ENCODE measurements around the gene HPSE2.
"Not testable (repeated sequence)": the region's sequence is repeated elsewhere in the genome, so short reads cannot be mapped to it uniquely, and the experiment has no call there.

HPSE2 gene

DNA sequence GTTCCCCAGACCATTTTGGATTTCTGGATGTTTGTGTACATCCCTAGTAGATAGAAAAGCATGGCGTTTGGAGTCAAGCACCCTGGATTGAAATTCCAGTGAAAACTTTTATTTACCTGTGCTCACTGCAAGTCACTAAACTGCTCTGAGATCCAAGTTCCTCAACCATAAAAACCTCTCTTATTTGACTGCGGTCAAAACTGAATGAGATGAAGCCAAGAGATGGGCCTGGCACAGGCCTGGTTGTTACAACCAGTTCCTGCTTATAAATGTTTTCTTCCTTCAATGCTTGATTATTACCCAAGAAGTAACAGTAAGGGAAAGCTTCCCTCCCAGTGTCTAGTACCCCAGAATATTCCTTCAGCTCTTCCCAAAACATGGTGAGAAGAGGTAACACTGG, 718.0 kb downstream of the HPSE2 start:
- in situ Hi-C loops (cut with HindIII; ENCODE audit: low sequenced_read_pairs): no loop called here

GRCh38 chr10:98516352-98516751, 719.3 kb downstream of the HPSE2 start:
- in situ Hi-C loops (cut with HindIII; ENCODE audit: low sequenced_read_pairs): no loop called here

GRCh38 chr10:98513704-98514103, 721.9 kb downstream of the HPSE2 start:
- in situ Hi-C loops (cut with HindIII; ENCODE audit: low sequenced_read_pairs): no loop called here

DNA sequence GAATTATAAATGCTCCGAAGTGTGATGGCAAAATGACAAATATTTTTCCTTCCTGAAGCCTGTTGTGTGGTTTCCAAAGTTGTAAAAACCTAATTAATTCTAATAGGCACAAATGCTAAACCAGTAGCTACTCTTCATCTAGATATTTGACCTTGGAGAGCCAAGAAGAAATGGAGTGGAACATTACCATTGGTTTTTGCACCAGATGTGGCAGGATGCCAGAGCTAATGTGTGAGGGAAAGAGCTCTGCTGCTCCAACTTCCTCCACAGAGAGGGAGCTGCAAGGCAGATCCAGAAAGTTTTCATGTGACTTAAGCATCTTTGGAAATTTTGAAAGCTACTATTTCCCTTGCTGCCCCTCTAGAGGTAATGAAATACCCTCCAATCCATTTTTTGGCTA, 723.8 kb downstream of the HPSE2 start:
- in situ Hi-C loops (cut with HindIII; ENCODE audit: low sequenced_read_pairs): no loop called here

GRCh38 chr10:98510412-98510995, 725.1 kb downstream of the HPSE2 start:
- in situ Hi-C loops (cut with HindIII; ENCODE audit: low sequenced_read_pairs): no loop called here

- in situ Hi-C loops (cut with HindIII; ENCODE audit: low sequenced_read_pairs): no loop called here
These were observed 725.9 kb downstream of the HPSE2 start for GRCh38 chr10:98509745-98510144.

GRCh38 chr10:98502535-98502934, 733.1 kb downstream of the HPSE2 start:
- in situ Hi-C loops (cut with HindIII; ENCODE audit: low sequenced_read_pairs): not testable (repeated sequence)

- in situ Hi-C loops (cut with HindIII; ENCODE audit: low sequenced_read_pairs): no loop called here
These were observed 742.9 kb downstream of the HPSE2 start for GRCh38 chr10:98492763-98493162.

DNA sequence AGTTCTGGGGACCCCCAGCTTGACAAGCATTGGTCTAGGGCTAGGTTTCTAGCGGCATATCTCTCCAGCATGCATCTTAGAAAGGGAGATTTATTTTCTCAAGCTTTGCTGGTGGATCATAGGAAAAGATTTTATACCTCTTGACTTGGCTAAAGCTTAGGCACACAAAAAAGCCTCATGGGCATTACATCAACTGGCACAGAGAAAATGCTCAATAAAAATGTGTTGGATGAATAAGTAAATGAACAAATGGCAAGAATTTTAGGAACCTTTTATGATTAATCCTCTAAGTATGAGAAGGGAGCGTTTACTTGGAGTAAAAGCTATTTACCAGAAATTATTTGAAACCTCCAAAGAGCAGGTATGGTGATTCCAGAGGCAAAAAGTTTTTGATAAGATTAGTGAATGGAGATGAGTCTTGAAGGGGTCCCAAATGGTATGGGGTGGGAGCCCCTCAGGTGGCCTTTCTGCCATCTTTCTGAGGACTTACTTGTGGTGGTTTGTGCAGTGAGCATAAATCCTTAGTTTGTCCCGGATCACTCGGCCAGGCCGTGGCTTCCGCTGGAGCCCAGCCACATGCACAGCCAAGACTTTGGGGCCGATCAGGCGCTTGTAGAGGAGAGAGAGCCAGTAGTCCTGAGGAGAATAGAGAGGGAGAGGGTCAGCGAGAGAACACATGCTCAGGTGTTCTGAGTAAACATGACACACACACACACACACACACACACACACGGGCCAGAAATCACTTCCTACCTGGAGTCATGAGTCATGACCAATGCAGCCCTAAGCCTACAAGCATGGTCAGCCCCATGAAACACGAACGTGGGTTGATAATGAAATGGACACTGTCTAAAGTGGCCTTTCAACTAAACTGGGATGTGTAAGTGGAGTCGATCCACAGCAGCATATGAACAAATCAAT, 745.8 kb downstream of the HPSE2 start:
- in situ Hi-C loops (cut with HindIII; ENCODE audit: low sequenced_read_pairs): no loop called here

- in situ Hi-C loops (cut with HindIII; ENCODE audit: low sequenced_read_pairs): no loop called here
These were observed 746.8 kb downstream of the HPSE2 start for GRCh38 chr10:98488669-98489430.

- in situ Hi-C loops (cut with HindIII; ENCODE audit: low sequenced_read_pairs): no loop called here
These were observed 748.0 kb downstream of the HPSE2 start for GRCh38 chr10:98487649-98488048.

DNA sequence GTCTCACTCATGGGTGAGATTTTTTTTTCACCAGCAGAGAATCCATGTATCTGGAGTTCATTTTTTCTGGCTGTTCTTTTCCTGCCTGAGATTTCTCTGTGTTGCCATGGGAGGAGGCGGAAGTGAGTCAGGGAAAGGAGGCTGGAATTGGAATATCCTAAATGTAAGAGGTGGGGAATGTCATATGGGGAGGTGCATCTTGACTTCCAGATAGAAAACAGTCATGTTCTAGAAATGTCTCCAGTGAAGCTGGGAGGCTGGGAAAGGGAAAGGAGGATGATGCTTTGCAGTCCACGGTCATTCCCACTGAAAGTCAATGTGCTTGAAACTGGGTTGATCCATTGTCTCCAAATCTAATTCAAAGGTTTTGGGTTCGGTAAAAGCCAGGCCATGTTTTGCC, 749.2 kb downstream of the HPSE2 start:
- in situ Hi-C loops (cut with HindIII; ENCODE audit: low sequenced_read_pairs): no loop called here

GRCh38 chr10:98485959-98486358, 749.7 kb downstream of the HPSE2 start:
- in situ Hi-C loops (cut with HindIII; ENCODE audit: low sequenced_read_pairs): no loop called here

- in situ Hi-C loops (cut with HindIII; ENCODE audit: low sequenced_read_pairs): no loop called here
These were observed 752.0 kb downstream of the HPSE2 start for GRCh38 chr10:98483658-98484057.

GRCh38 chr10:98482096-98482495, 753.6 kb downstream of the HPSE2 start:
- in situ Hi-C loops (cut with HindIII; ENCODE audit: low sequenced_read_pairs): no loop called here

DNA sequence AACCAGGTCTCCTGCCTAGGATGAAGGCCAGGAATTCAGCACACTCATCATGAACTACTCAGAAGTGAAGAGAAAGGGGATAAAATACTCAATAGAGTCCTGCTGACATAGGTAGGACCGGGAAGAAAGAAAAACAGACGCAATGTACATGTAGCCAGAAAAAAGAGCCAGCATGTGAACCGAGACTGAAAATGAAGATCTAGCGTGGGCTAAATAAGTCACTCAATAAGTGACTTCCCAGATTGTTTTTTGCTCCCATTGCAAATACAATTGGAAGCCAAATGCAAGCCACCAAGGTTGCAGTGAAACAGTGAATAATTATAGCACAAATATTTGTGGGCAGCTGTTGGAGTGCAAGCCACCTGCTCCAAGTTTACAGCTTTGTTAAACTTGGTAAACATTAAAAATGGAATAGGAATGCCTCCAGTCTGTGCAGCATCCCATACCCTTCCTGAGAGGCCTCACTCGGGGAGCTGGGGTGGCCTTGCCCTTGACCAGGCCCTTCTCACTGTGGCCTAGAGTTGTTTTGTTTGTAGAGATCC, 754.2 kb downstream of the HPSE2 start:
- in situ Hi-C loops (cut with HindIII; ENCODE audit: low sequenced_read_pairs): no loop called here

- in situ Hi-C loops (cut with HindIII; ENCODE audit: low sequenced_read_pairs): no loop called here
These were observed 757.0 kb downstream of the HPSE2 start for GRCh38 chr10:98478430-98479222.

DNA sequence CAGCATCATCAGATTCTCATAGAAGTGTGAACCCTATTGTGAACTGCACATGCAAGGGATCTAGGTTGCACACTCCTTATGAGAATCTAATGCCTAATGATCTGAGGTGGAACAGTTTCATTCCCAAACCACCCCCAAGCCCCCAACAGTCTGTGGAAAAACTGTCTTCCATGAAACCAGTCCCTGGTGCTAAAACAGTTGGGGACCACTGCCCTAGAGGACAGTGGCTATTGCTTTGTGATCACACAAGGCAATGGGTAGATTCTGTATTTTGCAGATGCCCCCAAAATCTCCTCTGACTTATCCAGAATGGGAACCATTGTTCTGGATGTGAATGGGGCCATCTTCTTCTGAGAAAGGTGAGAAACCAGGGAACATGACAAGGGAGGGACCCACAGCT, 757.8 kb downstream of the HPSE2 start:
- in situ Hi-C loops (cut with HindIII; ENCODE audit: low sequenced_read_pairs): no loop called here

DNA sequence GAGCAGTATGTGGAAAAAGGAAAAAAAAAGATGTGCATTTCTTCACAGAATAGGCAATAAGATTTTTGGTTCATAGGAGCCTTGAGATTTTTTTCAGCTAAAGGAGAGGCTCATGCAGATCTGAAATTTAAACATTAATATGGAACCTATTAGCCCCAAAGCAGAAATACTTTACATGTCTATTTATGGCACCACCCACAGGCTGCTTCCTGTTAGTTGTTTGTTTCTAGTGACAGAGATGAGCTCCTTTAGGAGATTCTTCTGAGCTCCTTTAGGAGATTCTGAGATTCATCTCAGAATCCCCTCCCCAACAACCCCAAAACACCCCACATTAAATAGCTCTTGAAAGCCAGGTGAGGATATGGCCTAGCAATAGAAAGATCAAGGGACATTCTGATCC, 761.0 kb downstream of the HPSE2 start:
- in situ Hi-C loops (cut with HindIII; ENCODE audit: low sequenced_read_pairs): loop anchor here (5.0 to 25.0 kb wide), 2 partner anchors 98 to 763 kb away; partner anchors contain the start of gene HPSE2

DNA sequence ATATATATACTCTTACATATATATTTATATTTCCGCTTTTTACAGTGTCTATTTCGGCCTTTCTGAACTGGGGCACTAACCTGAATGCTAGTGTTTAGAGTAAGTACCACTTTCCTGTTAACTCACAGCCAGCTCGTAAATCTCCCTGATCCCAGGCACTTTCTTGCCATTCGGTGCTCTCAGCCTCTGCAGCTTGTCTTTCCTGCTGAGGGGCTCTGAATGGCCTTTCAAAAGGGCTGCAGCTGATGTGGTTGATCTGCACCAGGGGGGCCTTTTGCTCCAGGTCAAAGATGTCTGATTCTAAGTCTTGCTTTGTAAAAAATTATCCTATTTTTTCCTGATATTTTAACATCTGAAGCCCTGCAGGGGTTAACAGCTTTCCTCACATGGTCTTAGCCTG, 763.5 kb downstream of the HPSE2 start:
- in situ Hi-C loops (cut with HindIII; ENCODE audit: low sequenced_read_pairs): loop anchor here (5.0 to 25.0 kb wide), 2 partner anchors 100 to 765 kb away; partner anchors contain the start of gene HPSE2

Data from endothelial cell of hepatic sinusoid (primary cell).